ENCODE measurements around the gene LRRC45.

LRRC45 gene

GRCh38 chr17:82058855-82059249 is 35.7 kb downstream of the LRRC45 start:
- TF ChIP-seq SIN3A (IDR thresholded peaks at IDR 0.05; ENCODE audit: borderline replicate concordance, insufficient read depth, low read length) (no peak), TAF1 (IDR thresholded peaks at IDR 0.05; ENCODE audit: borderline replicate concordance, insufficient read depth, low read length) (no peak), FOXP2 (optimal IDR thresholded peaks at IDR 0.05; ENCODE audit: borderline replicate concordance, extremely low read depth, extremely low read length, insufficient read depth) (no peak)

- TF ChIP-seq POLR2AphosphoS5 (IDR thresholded peaks at IDR 0.05; ENCODE audit: low read depth, low read length): peak; percentile 31; the same call in 1 of the 2 replicates
- no peak for TF ChIP-seq FOXP2 (optimal IDR thresholded peaks at IDR 0.05; ENCODE audit: borderline replicate concordance, extremely low read depth, extremely low read length, insufficient read depth)
- no peak for TF ChIP-seq REST (IDR thresholded peaks at IDR 0.05; ENCODE audit: insufficient read depth in 1 of 2, low read depth in 2 of 2, low read length in 2 of 2)
Observed at GRCh38 chr17:82059272-82060000, 36.3 kb downstream of the LRRC45 start.

DNA sequence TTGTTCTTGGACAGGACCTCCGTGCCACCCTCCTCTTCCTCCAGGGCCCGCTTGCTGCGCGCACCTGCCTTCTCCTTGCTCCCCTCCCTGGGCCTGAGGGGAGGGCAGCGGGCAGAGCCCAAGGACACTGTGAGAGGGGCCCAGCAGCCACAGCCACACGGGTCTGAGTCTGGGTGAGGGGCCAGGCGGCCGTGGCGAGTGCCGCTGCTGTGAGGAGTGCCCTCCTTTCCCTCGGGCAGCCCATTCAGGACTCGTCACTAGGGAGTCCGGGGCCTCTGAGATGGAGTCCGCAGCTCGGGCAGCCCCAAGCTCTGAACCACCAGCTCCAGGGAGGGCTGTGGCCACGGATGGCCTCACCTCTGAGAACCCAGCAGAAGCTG is 36.9 kb downstream of the LRRC45 start:
- no peak for TF ChIP-seq TAF1 (IDR thresholded peaks at IDR 0.05; ENCODE audit: borderline replicate concordance, insufficient read depth, low read length)
- TF ChIP-seq FOXP2 (optimal IDR thresholded peaks at IDR 0.05; ENCODE audit: borderline replicate concordance, extremely low read depth, extremely low read length, insufficient read depth): no peak
- no peak for TF ChIP-seq REST (IDR thresholded peaks at IDR 0.05; ENCODE audit: insufficient read depth in 1 of 2, low read depth in 2 of 2, low read length in 2 of 2)
- no peak for TF ChIP-seq SIN3A (IDR thresholded peaks at IDR 0.05; ENCODE audit: borderline replicate concordance, insufficient read depth, low read length)
- no peak for TF ChIP-seq POLR2AphosphoS5 (IDR thresholded peaks at IDR 0.05; ENCODE audit: low read depth, low read length)

GRCh38 chr17:82060614-82061013 is 37.5 kb downstream of the LRRC45 start:
- TF ChIP-seq REST (IDR thresholded peaks at IDR 0.05; ENCODE audit: insufficient read depth in 1 of 2, low read depth in 2 of 2, low read length in 2 of 2): no peak
- no peak for TF ChIP-seq FOXP2 (optimal IDR thresholded peaks at IDR 0.05; ENCODE audit: borderline replicate concordance, extremely low read depth, extremely low read length, insufficient read depth)
- TF ChIP-seq SIN3A (IDR thresholded peaks at IDR 0.05; ENCODE audit: borderline replicate concordance, insufficient read depth, low read length): no peak
- no peak for TF ChIP-seq POLR2AphosphoS5 (IDR thresholded peaks at IDR 0.05; ENCODE audit: low read depth, low read length)
- no peak for TF ChIP-seq TAF1 (IDR thresholded peaks at IDR 0.05; ENCODE audit: borderline replicate concordance, insufficient read depth, low read length)

- TF ChIP-seq POLR2AphosphoS5 (IDR thresholded peaks at IDR 0.05; ENCODE audit: low read depth, low read length) (0 out of 2 replicates have a peak, but pooled peaks have one; percentile 44), TAF1 (IDR thresholded peaks at IDR 0.05; ENCODE audit: borderline replicate concordance, insufficient read depth, low read length) (no peak)
Observed at GRCh38 chr17:82061047-82061925, 38.2 kb downstream of the LRRC45 start.
